Measurements from ENCODE around the gene SLIT3.

- TF ChIP-seq CTCF (IDR thresholded peaks at IDR 0.05; ENCODE audit: extremely low read depth in 1 of 2, insufficient read depth in 1 of 2, low read depth in 1 of 2, low read length in 2 of 2) (no peak), POLR2A (IDR thresholded peaks at IDR 0.05; ENCODE audit: low read depth, low read length) (no peak), MAX (IDR thresholded peaks at IDR 0.05; ENCODE audit: insufficient read depth, insufficient read length) (no peak), MYC (IDR thresholded peaks at IDR 0.05; ENCODE audit: low read depth, low read length) (no peak)
Observed at GRCh38 chr5:169132302-169132660, 168.7 kb downstream of the SLIT3 start.
